Measurements from ENCODE around the gene HACD4.

GRCh38 chr9:21056931-21057330 lies 25.5 kb upstream of the HACD4 start:
- TF ChIP-seq, protein P1, sequence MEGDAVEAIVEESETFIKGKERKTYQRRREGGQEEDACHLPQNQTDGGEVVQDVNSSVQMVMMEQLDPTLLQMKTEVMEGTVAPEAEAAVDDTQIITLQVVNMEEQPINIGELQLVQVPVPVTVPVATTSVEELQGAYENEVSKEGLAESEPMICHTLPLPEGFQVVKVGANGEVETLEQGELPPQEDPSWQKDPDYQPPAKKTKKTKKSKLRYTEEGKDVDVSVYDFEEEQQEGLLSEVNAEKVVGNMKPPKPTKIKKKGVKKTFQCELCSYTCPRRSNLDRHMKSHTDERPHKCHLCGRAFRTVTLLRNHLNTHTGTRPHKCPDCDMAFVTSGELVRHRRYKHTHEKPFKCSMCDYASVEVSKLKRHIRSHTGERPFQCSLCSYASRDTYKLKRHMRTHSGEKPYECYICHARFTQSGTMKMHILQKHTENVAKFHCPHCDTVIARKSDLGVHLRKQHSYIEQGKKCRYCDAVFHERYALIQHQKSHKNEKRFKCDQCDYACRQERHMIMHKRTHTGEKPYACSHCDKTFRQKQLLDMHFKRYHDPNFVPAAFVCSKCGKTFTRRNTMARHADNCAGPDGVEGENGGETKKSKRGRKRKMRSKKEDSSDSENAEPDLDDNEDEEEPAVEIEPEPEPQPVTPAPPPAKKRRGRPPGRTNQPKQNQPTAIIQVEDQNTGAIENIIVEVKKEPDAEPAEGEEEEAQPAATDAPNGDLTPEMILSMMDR (IDR thresholded peaks at IDR 0.05) = no peak
- no peak for TF ChIP-seq POLR2A (IDR thresholded peaks at IDR 0.05)

Data from Peyer's patch (tissue), 4 donors.